ENCODE data around the gene BRINP2.

- no peak for TF ChIP-seq BRCA1 (CRISPR knock-in tag; IDR thresholded peaks at IDR 0.05)
- no peak for TF ChIP-seq MAFG (CRISPR knock-in tag; IDR thresholded peaks at IDR 0.05)
- no peak for TF ChIP-seq ZC3H4 (CRISPR knock-in tag; IDR thresholded peaks at IDR 0.05; ENCODE audit: borderline replicate concordance)
- TF ChIP-seq CTCF (CRISPR knock-in tag; IDR thresholded peaks at IDR 0.05): no peak
- TF ChIP-seq ZNF142 (CRISPR knock-in tag; IDR thresholded peaks at IDR 0.05): no peak
- TF ChIP-seq SRF (IDR thresholded peaks at IDR 0.05; ENCODE audit: low read depth, low read length): no peak
- TF ChIP-seq POLR2AphosphoS5 (IDR thresholded peaks at IDR 0.05; ENCODE audit: low read depth, low read length): no peak
- no peak for TF ChIP-seq CHD2 (IDR thresholded peaks at IDR 0.05; ENCODE audit: low read depth, low read length)
- TF ChIP-seq NPAS2 (CRISPR knock-in tag; IDR thresholded peaks at IDR 0.05; ENCODE audit: borderline replicate concordance): no peak
- TF ChIP-seq SUZ12 (IDR thresholded peaks at IDR 0.05; ENCODE audit: low read depth, low read length): no peak
- no peak for TF ChIP-seq RAD21 (CRISPR knock-in tag; IDR thresholded peaks at IDR 0.05)
- TF ChIP-seq POLR2A (IDR thresholded peaks at IDR 0.05; ENCODE audit: insufficient read depth in 1 of 2, low read depth in 2 of 2, low read length in 2 of 2): no peak
- TF ChIP-seq ZNF432 (CRISPR knock-in tag; IDR thresholded peaks at IDR 0.05; ENCODE audit: borderline replicate concordance): no peak
Measured at GRCh38 chr1:177246710-177247580, 76.2 kb downstream of the BRINP2 start.
